Measurements from ENCODE around the gene ZFHX3.
"Not testable (repeated sequence)": the region's sequence is repeated elsewhere in the genome, so short reads cannot be mapped to it uniquely, and the experiment has no call there.

The ZFHX3 gene

GRCh38 chr16:73022534-73022933 is 25.4 kb downstream of the ZFHX3 start:
- DNase-seq (ENCODE audit: low read depth) = no peak

- DNase-seq (ENCODE audit: low read depth) = no peak
Observed at GRCh38 chr16:73021866-73022495, 25.9 kb downstream of the ZFHX3 start.

- DNase-seq (ENCODE audit: low read depth) = peak; percentile 92
Observed at GRCh38 chr16:73020409-73020884, 27.5 kb downstream of the ZFHX3 start.

GRCh38 chr16:73019457-73020362 is 28.2 kb downstream of the ZFHX3 start:
- DNase-seq (ENCODE audit: low read depth) = no peak

GRCh38 chr16:73018821-73019456 is 29.0 kb downstream of the ZFHX3 start:
- no peak for DNase-seq (ENCODE audit: low read depth)

GRCh38 chr16:73017321-73017720 is 30.6 kb downstream of the ZFHX3 start:
- DNase-seq (ENCODE audit: low read depth) = no peak

GRCh38 chr16:73016488-73016830 is 31.5 kb downstream of the ZFHX3 start:
- no peak for DNase-seq (ENCODE audit: low read depth)

GRCh38 chr16:73015612-73016487 is 32.1 kb downstream of the ZFHX3 start:
- no peak for DNase-seq (ENCODE audit: low read depth)

- no peak for DNase-seq (ENCODE audit: low read depth)
Observed at GRCh38 chr16:73014768-73015167, 33.2 kb downstream of the ZFHX3 start.

GRCh38 chr16:73013974-73014373 is 34.0 kb downstream of the ZFHX3 start:
- no peak for DNase-seq (ENCODE audit: low read depth)

- no peak for DNase-seq (ENCODE audit: low read depth)
Observed at GRCh38 chr16:73012341-73012740, 35.6 kb downstream of the ZFHX3 start.

GRCh38 chr16:73011926-73012325 is 36.0 kb downstream of the ZFHX3 start:
- no peak for DNase-seq (ENCODE audit: low read depth)

GRCh38 chr16:73010150-73010676 is 37.7 kb downstream of the ZFHX3 start:
- DNase-seq (ENCODE audit: low read depth) = no peak

GRCh38 chr16:73009710-73010109 is 38.2 kb downstream of the ZFHX3 start:
- DNase-seq (ENCODE audit: low read depth) = not testable (repeated sequence)

GRCh38 chr16:73006026-73006425 is 41.9 kb downstream of the ZFHX3 start:
- no peak for DNase-seq (ENCODE audit: low read depth)

- DNase-seq (ENCODE audit: low read depth) = no peak
Observed at GRCh38 chr16:73002866-73003265, 45.1 kb downstream of the ZFHX3 start.

GRCh38 chr16:73000907-73001521 is 46.9 kb downstream of the ZFHX3 start:
- DNase-seq (ENCODE audit: low read depth) = no peak

- no peak for DNase-seq (ENCODE audit: low read depth)
Observed at GRCh38 chr16:73000020-73000906, 47.7 kb downstream of the ZFHX3 start.

GRCh38 chr16:72999541-73000019 is 48.3 kb downstream of the ZFHX3 start:
- no peak for DNase-seq (ENCODE audit: low read depth)

- no peak for DNase-seq (ENCODE audit: low read depth)
Observed at GRCh38 chr16:72997141-72997542, 50.8 kb downstream of the ZFHX3 start.

Data from HS-5 (cell line).